Naive B cell (primary cell): Measurements from ENCODE around the gene PTPA. TPM values are rescaled to one million over a fixed set of nuclear protein-coding genes. Genes with fewer than 3 reads are reported as not detected.

Experiments
- ATAC-seq, 2 donors: fragments of 150-1000 bp; cut with Tn5 transposase; 2 replicates each; pipeline ENCODE4 v1.10.0; 2021; ENCODE audit warnings: low read depth in 2 of 2, mild to moderate bottlenecking in 2 of 2, moderate library complexity in 2 of 2
- DNase-seq: peaks from one replicate; pipeline ENCODE4 v3.0.0; 2022
- H3K27ac Mint-ChIP-seq, 6 donors: one replicate each; pipeline ENCODE4 v1.8.0; 2020 to 2022; ENCODE audit warnings: mild to moderate bottlenecking in 6 of 6, mixed read lengths in 6 of 6, moderate library complexity in 5 of 6, inconsistent platforms in 2 of 6
- H3K27me3 Mint-ChIP-seq, 3 donors: one replicate each; pipeline ENCODE4 v1.8.0; 2021 to 2022; ENCODE audit warnings: mixed read lengths in 3 of 3, mild to moderate bottlenecking in 1 of 3
- H3K36me3 Mint-ChIP-seq, 2 donors: one replicate each; pipeline ENCODE4 v1.8.0; 2020 to 2022; ENCODE audit warnings: mixed read lengths in 2 of 2, inconsistent platforms in 1 of 2, mild to moderate bottlenecking in 1 of 2
- H3K4me1 Mint-ChIP-seq, 3 donors: one replicate each; pipeline ENCODE4 v1.8.0; 2020 to 2022; ENCODE audit warnings: mixed read lengths in 3 of 3, inconsistent platforms in 1 of 3, mild to moderate bottlenecking in 1 of 3, moderate library complexity in 1 of 3
- H3K4me3 Mint-ChIP-seq, 8 donors: one replicate each; pipeline ENCODE4 v1.8.0; 2020 to 2022; ENCODE audit warnings: mild to moderate bottlenecking in 8 of 8, mixed read lengths in 8 of 8, moderate library complexity in 8 of 8, inconsistent platforms in 2 of 8
- H3K9me3 Mint-ChIP-seq, 7 donors: one replicate each; pipeline ENCODE4 v1.8.0; 2020 to 2022; ENCODE audit warnings: mixed read lengths in 7 of 7, mild to moderate bottlenecking in 5 of 7, inconsistent platforms in 2 of 7, moderate library complexity in 1 of 7
- polyA plus RNA-seq, 6 donors: library from polyadenylated mRNA; unstranded; fragments of 300-500 nt; fragmentation: Illumina TruSeq; gene quantifications; one replicate each; pipeline ENCODE4 v1.2.3, GENCODE V29; 2021; ENCODE audit warnings: low read depth in 6 of 6

PTPA gene
- polyA plus RNA-seq, 6 donors from 2014 or later: 8.1 to 18.0 (median 13.5) TPM

GRCh38 chr9:129177443-129177790 is 66.2 kb downstream of the PTPA start:
- DNase-seq (no peak), ATAC-seq (peak; percentile 18 to 19)

DNA sequence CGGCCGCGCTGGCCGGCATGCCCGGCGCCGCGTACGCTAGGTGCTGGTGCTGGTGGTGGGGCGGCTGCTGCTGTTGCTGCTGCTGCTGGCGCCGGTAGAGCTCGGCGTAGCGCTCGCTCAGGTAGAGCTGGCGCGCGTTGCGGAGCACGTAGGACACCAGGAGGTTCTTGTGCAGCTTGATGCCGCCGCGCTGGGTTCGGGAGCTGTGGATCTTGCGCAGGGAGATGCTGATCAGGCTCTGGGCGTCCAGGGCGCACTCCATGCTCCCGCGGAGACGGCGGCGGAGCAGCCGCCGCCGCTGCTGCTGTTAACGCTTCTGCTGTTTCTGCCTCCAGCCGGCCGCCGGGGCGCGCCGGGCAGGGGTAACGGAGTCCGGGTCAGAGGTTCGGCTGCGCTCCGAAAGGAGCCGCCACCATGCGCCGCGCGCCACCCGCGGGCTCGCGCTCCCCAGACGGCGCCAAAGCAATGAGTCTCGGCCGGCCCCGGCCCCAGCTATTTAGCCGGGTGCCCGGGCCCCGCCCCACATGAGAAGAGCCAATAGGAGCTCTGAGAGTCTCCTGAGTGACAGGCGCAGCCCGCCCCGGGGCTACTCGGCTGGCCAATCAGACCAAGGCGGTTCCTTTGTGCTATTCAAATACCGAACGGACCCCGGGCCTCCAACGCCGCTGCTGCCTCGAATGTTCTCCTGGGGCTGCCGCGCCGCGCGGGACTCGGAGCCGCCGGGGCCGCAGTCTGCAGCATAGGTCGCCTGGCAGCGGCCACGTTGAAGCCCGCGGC is 66.8 kb downstream of the PTPA start, which contains the start of gene IER5L:
Gene IER5L (minus strand): TSS at position 471 of the 777 bp plus-strand sequence. CDS start 209 bp downstream, at position 262.
- Mint-ChIP-seq H3K27me3 (peaks cover 13 to 42% (median 29%) of the 10 kb centered on the region in 3 donors), H3K9me3 (no peaks in the 10 kb centered on the region), H3K36me3 (no peaks in the 10 kb centered on the region), H3K4me3 (peak within 1 kb of the TSS; percentile 84 to 94 (median 90)), H3K4me1 (peaks cover 5 to 19% (median 9%) of the 10 kb centered on the region in 3 donors), H3K27ac (peak within 1 kb of the TSS in 3 of 6 donors; percentile 21 to 66 (median 26))
- DNase-seq (peak; percentile 93), ATAC-seq (peak; percentile 90 to 94)

More at GRCh38 chr9:129177443-129177790, 66.2 kb downstream of the PTPA start:
- peaks cover 5 to 19% (median 9%) of the 10 kb centered on the region in 3 donors for H3K4me1 Mint-ChIP-seq
- peak overlapping the region in 4 of 8 donors; percentile 84 to 89 (median 88) for H3K4me3 Mint-ChIP-seq
- H3K27me3 Mint-ChIP-seq: peaks cover 18 to 45% (median 32%) of the 10 kb centered on the region in 3 donors
- H3K9me3 Mint-ChIP-seq: no peaks in the 10 kb centered on the region
- no peak overlapping the region for H3K27ac Mint-ChIP-seq
- no peaks in the 10 kb centered on the region for H3K36me3 Mint-ChIP-seq

DNA sequence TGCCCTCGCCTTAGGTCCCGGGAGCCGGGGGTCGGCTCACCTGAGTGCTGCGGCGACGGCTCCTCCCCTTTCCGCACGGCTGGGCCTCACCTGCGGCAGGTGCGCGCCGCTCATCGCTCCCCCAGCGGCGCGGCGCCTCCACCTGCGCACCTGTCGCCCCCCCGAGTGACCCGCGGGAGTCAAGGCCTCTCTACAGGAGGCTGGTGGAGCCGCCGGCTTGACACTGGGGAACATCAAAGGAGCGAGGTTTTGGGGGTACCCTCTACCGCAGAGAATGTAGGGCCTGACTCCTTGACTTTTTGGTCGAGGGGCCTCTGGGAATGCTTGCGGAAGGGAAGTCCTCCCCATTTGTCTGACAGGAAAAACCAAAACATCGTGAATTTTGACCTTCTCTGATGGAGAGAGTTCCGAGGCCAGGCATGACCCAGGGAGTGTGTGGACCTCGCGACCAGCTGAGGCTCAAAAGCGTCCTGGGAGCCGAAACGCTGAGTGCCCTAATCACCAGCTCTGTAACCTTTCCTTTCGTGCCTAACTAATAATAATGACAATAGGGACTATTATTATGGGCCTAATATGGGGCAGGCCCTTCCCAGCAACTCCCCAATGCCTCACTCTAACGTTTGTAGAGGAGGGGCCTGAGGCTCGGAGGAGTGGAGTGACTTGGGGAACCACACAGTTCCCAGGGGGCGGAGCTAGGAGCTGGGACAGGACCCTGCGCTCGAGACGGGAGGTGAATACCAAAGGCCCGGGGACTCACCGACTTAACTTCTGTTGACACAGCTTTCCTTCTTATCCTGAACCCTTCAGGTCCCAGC is 67.6 kb downstream of the PTPA start:
- DNase-seq: no peak
- no peaks in the 10 kb centered on the region for H3K36me3 Mint-ChIP-seq
- peaks cover 3 to 15% (median 5%) of the 10 kb centered on the region in 3 donors for H3K4me1 Mint-ChIP-seq
- peak overlapping the region in 7 of 8 donors; percentile 20 to 89 (median 66) for H3K4me3 Mint-ChIP-seq
- peaks cover 15 to 42% (median 22%) of the 10 kb centered on the region in 3 donors for H3K27me3 Mint-ChIP-seq
- H3K9me3 Mint-ChIP-seq: no peaks in the 10 kb centered on the region
- no peak for ATAC-seq
- H3K27ac Mint-ChIP-seq: no peak overlapping the region

GRCh38 chr9:129181246-129181645 is 70.0 kb downstream of the PTPA start:
- Mint-ChIP-seq H3K4me3 (no peak overlapping the region), H3K9me3 (no peaks in the 10 kb centered on the region), H3K36me3 (no peaks in the 10 kb centered on the region), H3K27me3 (peaks cover 15 to 45% (median 30%) of the 10 kb centered on the region in 3 donors), H3K27ac (peak overlapping the region in 1 of 6 donors; percentile 33), H3K4me1 (peaks cover 0 to 3% (median 0%) of the 10 kb centered on the region in 3 donors)
- ATAC-seq: no peak
- DNase-seq: no peak

DNA sequence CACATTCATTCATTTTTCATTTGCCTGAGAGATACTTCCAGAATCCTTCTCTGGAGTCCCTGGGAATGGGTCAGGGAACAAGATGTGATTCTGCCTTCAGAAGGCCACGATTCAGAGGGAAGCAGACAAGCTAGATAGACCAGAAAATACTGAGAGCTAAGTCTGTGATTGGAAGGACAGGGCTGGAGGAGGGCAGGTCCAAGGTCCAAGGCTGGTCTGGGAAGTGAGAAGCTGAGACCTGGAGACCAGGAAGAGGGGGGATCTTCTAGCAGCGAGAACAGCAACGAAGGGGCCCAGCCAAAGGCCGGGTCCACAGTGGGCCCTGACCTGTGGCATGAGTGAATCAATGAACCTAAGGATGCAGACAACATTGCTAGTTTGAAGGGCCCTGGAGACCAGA is 70.9 kb downstream of the PTPA start:
- Mint-ChIP-seq H3K4me3 (no peak overlapping the region), H3K27me3 (peaks cover 15 to 45% (median 30%) of the 10 kb centered on the region in 3 donors)

DNA sequence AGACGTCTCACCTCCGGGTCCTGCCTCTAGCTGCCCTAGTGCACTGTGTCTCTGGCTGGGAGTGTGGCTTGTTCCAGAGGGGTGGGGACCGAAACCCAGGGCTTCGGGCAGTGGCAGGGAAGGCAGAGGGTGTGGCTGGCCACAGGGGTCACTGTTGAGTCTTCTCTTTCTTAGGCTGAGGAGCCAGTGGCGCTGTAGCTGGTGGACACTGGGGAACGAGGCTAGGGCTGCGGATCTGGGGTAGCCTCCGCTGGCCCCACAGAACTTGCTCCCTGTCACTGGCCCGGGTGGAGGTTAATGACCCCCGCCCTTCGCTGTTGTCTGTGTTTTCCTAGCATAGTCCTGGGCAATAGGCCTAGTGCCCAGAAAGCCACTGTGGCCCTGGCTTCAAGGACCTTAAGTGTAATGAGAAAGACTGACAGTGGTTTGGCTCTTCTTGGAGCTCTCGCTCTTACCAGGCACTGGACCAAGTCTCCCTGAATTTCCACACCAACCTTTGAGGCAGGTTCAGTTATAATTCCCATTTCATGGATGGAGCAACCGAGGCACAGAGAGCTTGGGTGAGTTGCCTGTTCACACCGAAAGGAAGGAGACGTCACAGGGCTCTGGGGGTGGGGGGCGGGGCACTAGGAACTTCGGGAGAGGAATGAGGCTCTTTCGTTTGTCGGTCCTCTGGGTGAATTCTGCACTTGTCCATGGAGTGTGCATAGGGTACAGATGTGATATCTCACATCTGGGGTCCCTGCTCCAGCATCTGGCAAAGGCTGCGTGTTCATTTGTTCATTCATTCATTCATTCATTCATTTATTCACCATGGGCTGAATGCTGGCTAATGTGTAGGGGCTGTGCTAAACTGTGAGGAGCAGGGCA is 71.6 kb downstream of the PTPA start:
- DNase-seq: no peak
- Mint-ChIP-seq H3K36me3 (no peaks in the 10 kb centered on the region), H3K9me3 (no peaks in the 10 kb centered on the region), H3K4me1 (no peaks in the 10 kb centered on the region), H3K27me3 (peaks cover 15 to 45% (median 30%) of the 10 kb centered on the region in 3 donors), H3K4me3 (no peak overlapping the region), H3K27ac (no peak overlapping the region)
- ATAC-seq: no peak

More for the DNA sequence above, 70.9 kb downstream of the PTPA start:
- Mint-ChIP-seq H3K36me3 (no peaks in the 10 kb centered on the region), H3K9me3 (no peaks in the 10 kb centered on the region), H3K4me1 (no peaks in the 10 kb centered on the region), H3K27ac (no peak overlapping the region)
- ATAC-seq (no peak), DNase-seq (no peak)

- Mint-ChIP-seq H3K9me3 (no peaks in the 10 kb centered on the region), H3K4me3 (no peak overlapping the region), H3K36me3 (no peaks in the 10 kb centered on the region), H3K27me3 (peaks cover 15 to 45% (median 29%) of the 10 kb centered on the region in 3 donors), H3K4me1 (no peaks in the 10 kb centered on the region), H3K27ac (no peak overlapping the region)
- DNase-seq (no peak), ATAC-seq (no peak)
These were observed 72.4 kb downstream of the PTPA start for GRCh38 chr9:129183495-129184218.

GRCh38 chr9:129184219-129184524 is 73.0 kb downstream of the PTPA start:
- no peaks in the 10 kb centered on the region for H3K4me1 Mint-ChIP-seq
- no peak for DNase-seq
- no peak overlapping the region for H3K27ac Mint-ChIP-seq
- no peak for ATAC-seq
- no peaks in the 10 kb centered on the region for H3K9me3 Mint-ChIP-seq
- no peaks in the 10 kb centered on the region for H3K36me3 Mint-ChIP-seq
- H3K27me3 Mint-ChIP-seq: peaks cover 19 to 40% (median 24%) of the 10 kb centered on the region in 3 donors
- H3K4me3 Mint-ChIP-seq: no peak overlapping the region

GRCh38 chr9:129184596-129185122 is 73.4 kb downstream of the PTPA start:
- peaks cover 20 to 37% (median 22%) of the 10 kb centered on the region in 3 donors for H3K27me3 Mint-ChIP-seq
- no peaks in the 10 kb centered on the region for H3K36me3 Mint-ChIP-seq
- no peak for ATAC-seq
- H3K9me3 Mint-ChIP-seq: no peaks in the 10 kb centered on the region
- H3K4me3 Mint-ChIP-seq: no peak overlapping the region
- DNase-seq: no peak
- no peak overlapping the region for H3K27ac Mint-ChIP-seq
- no peaks in the 10 kb centered on the region for H3K4me1 Mint-ChIP-seq

DNA sequence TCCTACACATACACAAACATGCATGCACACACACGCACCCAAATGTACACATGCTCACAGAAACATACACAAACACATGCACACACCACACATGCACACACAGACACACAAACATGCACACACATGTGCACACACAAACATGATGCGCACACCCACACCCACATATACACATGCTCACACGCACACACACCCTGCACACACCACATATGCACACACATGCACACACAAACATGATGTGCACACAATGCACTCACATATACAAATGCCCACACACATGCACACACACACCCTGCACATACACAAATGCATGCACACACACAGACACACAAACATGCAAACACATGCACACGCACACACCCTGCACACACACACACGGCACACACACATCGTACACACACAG is 74.2 kb downstream of the PTPA start:
- Mint-ChIP-seq H3K4me3 (no peak overlapping the region), H3K27ac (peak overlapping the region in 1 of 6 donors; percentile 81), H3K27me3 (peaks cover 20 to 36% (median 22%) of the 10 kb centered on the region in 3 donors), H3K4me1 (no peaks in the 10 kb centered on the region), H3K36me3 (no peaks in the 10 kb centered on the region), H3K9me3 (no peaks in the 10 kb centered on the region)
- ATAC-seq (no peak), DNase-seq (no peak)

DNA sequence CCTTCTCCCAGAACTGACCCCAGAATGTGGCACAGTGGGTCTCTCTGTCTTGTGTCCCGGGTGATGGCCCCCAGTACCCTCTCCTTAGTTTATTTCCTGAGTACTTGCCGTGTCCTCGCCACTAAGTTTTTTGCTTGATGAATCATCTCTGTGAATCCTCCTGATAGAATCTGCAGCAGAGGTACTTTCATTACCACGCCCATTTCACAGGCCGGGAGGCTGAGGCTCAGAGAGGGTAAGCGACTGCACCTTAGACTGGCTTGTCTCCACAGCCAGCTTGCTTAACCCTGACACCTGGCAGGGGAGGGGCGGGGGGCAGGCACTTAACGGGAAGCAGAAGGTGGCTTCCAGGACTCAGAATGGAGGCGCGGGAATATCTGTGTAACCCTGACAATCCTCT is 74.8 kb downstream of the PTPA start:
- H3K4me1 Mint-ChIP-seq: no peaks in the 10 kb centered on the region
- ATAC-seq (no peak), DNase-seq (no peak)
- no peaks in the 10 kb centered on the region for H3K36me3 Mint-ChIP-seq
- H3K27ac Mint-ChIP-seq: no peak overlapping the region
- H3K4me3 Mint-ChIP-seq: no peak overlapping the region
- no peaks in the 10 kb centered on the region for H3K9me3 Mint-ChIP-seq
- H3K27me3 Mint-ChIP-seq: peaks cover 20 to 32% (median 22%) of the 10 kb centered on the region in 3 donors

DNA sequence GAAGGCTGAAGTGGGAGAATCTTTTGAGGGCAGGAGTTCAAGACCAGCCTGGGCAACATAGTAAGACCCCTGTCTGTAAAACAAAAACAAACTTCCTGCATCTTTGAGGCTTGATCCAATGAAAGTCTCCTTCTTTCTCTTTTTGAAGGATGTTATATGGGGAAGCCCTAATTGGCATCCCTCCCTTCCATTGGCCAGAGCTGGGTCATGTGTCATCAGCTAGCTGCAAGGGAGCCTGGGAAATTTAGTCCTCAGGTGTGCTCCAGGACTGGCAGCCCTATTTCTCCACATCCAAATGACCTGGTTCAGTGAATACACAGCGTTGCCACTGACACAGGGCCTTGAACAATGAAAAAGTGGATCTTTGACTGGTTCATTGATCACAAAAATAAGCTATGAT is 75.8 kb downstream of the PTPA start:
- H3K36me3 Mint-ChIP-seq: no peaks in the 10 kb centered on the region
- DNase-seq (no peak), ATAC-seq (no peak)
- H3K9me3 Mint-ChIP-seq: peaks cover 0 to 2% (median 0%) of the 10 kb centered on the region in 7 donors
- H3K27ac Mint-ChIP-seq: no peak overlapping the region
- no peak overlapping the region for H3K4me3 Mint-ChIP-seq
- peaks cover 11 to 23% (median 12%) of the 10 kb centered on the region in 3 donors for H3K27me3 Mint-ChIP-seq
- H3K4me1 Mint-ChIP-seq: no peaks in the 10 kb centered on the region
